A549 (cell line): Measurements from ENCODE around the gene RPL22.

Source experiments
- CHD4 ChIP-seq: fragments of 200-600 bp; sonication (generic); IDR thresholded peaks from 2 replicates; pipeline ENCODE4 v1.6.1; 2016; ENCODE audit warnings: antibody characterized with exemption, mild to moderate bottlenecking, borderline replicate concordance
- KDM5A ChIP-seq: fragments of 200-600 bp; sonication (generic); IDR thresholded peaks from 2 replicates; pipeline ENCODE4 v1.6.1; 2016; ENCODE audit warnings: antibody characterized with exemption, mild to moderate bottlenecking
- MAFK ChIP-seq: fragments of 450-650 bp; IDR thresholded peaks from 2 replicates; pipeline ENCODE4 v1.6.1; 2014; ENCODE audit not compliant: partially characterized antibody
- POLR2A ChIP-seq: IDR thresholded peaks from 2 replicates; pipeline ENCODE4 v1.6.1; 2012; ENCODE audit warnings: mild to moderate bottlenecking, low read length
- RAD21 ChIP-seq, 2 experiments: fragments of >200 bp in 1 of 2; sonication (Bioruptor Twin) in 1 of 2; formaldehyde crosslinking in 1 of 2; IDR thresholded peaks in 1 of 2; conservative IDR thresholded peaks in 1 of 2; 2 replicates in 1 of 2; 3 replicates in 1 of 2; pipeline ENCODE4 v1.6.1; 2012 to 2018; ENCODE audit warnings: inconsistent platforms in 1 of 2
- TP53 ChIP-seq: fragments of 250-450 bp; sonication (Bioruptor Pico); IDR thresholded peaks from 2 replicates; pipeline ENCODE4 v1.5.0; 2021; ENCODE audit warnings: mild to moderate bottlenecking, moderate library complexity
- TF ChIP-seq, protein P1 (sequence below): fragments of >200 bp; sonication (Bioruptor Twin); formaldehyde crosslinking; IDR thresholded peaks from 3 replicates; pipeline ENCODE4 v1.5.1; 2016

DNA sequence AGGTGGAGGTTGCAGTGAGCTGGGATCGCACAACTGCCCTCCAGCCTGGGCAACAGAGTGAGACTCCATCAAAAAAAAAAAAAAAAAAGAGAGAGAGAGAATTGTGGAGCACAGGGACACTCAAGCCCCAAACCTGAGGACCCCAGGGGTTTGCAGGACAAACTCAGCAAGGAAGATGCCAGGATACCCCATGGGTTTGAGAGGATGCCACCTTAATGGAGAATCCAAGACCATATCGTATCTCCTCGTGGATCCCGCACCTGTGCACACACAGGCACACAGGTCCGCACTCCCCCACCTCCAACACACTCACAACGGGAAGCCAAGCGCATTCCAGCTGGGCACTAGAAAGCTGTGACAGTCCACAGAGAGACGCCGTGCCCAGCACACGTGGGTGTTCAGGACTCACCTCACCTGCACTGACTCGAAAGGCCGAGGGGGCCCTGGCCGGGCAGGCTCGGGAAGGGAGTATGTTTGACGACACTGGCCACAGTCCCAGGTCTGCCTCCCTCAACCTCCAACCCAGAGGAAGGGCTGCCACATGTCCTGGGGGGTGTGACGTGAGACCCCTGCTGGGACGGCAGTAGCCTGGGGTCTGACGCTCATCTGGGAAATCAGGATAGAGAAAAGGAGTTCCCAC lies 30.3 kb downstream of the RPL22 start:
- no peak for TF ChIP-seq POLR2A
- TF ChIP-seq, protein P1, sequence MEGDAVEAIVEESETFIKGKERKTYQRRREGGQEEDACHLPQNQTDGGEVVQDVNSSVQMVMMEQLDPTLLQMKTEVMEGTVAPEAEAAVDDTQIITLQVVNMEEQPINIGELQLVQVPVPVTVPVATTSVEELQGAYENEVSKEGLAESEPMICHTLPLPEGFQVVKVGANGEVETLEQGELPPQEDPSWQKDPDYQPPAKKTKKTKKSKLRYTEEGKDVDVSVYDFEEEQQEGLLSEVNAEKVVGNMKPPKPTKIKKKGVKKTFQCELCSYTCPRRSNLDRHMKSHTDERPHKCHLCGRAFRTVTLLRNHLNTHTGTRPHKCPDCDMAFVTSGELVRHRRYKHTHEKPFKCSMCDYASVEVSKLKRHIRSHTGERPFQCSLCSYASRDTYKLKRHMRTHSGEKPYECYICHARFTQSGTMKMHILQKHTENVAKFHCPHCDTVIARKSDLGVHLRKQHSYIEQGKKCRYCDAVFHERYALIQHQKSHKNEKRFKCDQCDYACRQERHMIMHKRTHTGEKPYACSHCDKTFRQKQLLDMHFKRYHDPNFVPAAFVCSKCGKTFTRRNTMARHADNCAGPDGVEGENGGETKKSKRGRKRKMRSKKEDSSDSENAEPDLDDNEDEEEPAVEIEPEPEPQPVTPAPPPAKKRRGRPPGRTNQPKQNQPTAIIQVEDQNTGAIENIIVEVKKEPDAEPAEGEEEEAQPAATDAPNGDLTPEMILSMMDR, result no peak
- no peak for TF ChIP-seq TP53
- no peak for TF ChIP-seq RAD21 (conservative IDR thresholded peaks at IDR 0.05 in 1 of 2, IDR thresholded peaks at IDR 0.05 in 1 of 2)
- no peak for TF ChIP-seq KDM5A
- no peak for TF ChIP-seq MAFK
- TF ChIP-seq CHD4, result no peak
